Right lobe of liver (tissue), 4 donors: Measurements from ENCODE around the gene TULP1.

Experiments
- CTCF ChIP-seq, 4 donors: fragments of 200-600 bp in 3 of 4; fragments of 450-650 bp in 1 of 4; IDR thresholded peaks; one replicate each; pipeline versions ENCODE4 v1.5.1 to v1.8.0; 2016 to 2022; ENCODE audit warnings: antibody characterized with exemption in 4 of 4, mild to moderate bottlenecking in 2 of 4
- POLR2A ChIP-seq: fragments of 450-650 bp; IDR thresholded peaks from one replicate; pipeline ENCODE4 v1.6.1; 2017; ENCODE audit warnings: antibody characterized with exemption, mild to moderate bottlenecking
- donor health status: DM: no; HTN: no; CAD: no.
- donor health status: DM: no; HTN: no; CAD: no.
- donor health status: DM: no; HTN: yes; CAD: no.

GRCh38 chr6:35522660-35523658, 10.3 kb upstream of the TULP1 start:
- TF ChIP-seq CTCF (IDR thresholded peaks at IDR 0.05) (peak; percentile 93 to 99 (median 98)), POLR2A (no peak)
